ENCODE data around the gene TPRKB. TPM values are rescaled to one million over a fixed set of nuclear protein-coding genes. Genes with fewer than 3 reads are reported as not detected.
A peak's percentile ranks its signal among the peaks of the same experiment; 100 is the strongest.

Gene TPRKB
- total and polyA plus RNA-seq, 9 of the 15 experiments (the other 6 are each of a cell fraction or from before 2014, with no cell fraction given), result 55.6 to 250 (median 112) TPM

DNA sequence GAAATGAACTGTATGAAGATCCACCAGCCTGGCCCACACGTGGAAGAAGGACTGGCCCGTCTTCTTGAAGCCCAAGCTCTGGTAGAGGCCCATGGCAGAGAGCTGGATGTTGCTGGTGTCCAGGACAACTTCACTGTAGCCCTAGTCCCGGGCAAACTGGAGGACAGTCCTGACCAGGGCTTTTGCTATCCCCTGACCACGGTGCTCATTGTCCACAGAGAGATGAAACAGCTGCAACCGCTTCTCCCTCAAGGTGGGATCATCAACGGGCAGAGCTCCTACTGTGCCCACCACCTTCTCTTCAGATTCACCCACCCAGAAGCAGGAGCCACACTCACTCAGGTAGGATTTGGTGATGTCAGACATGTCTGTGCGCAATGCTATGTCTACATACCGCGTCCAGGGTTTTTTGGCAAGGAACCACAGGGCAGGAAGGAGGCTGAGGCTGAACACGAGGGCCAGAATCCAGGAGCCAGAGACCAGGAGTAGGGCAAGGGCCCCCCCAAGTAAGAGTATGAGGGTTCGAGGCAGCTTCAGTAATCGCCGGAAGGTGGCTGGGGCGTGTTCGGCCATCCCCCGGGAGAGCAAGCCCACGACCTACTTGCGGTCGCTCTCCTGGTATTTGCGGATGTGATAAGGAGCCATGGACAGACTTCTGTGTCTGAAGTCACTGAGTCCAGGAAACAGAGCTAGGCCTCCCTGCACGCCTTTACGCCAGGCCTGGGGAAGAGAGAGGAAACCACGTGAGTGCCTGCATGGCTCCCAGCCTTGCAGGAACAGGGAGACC, 36.3 kb downstream of the TPRKB start (continued):
- TF ChIP-seq CBX1 (IDR thresholded peaks at IDR 0.05; ENCODE audit: low read depth), result peak; percentile 44; the same call in 1 of the 2 replicates
- peak; percentile 20; the same call in 1 of the 2 replicates for TF ChIP-seq CBFA2T3 (IDR thresholded peaks at IDR 0.05)
- TF ChIP-seq GTF2E2 (tag; IDR thresholded peaks at IDR 0.05), result no peak
- peak; percentile 67; the same call in 1 of the 2 replicates for TF ChIP-seq SMAD4 (CRISPR knock-in tag; conservative IDR thresholded peaks at IDR 0.05)
- TF ChIP-seq RCOR1 (IDR thresholded peaks at IDR 0.05; ENCODE audit: borderline replicate concordance in 1 of 2, low read depth in 2 of 2, low read length in 2 of 2), result 0 out of 4 replicates have a peak, but pooled peaks of 1 of the 2 experiments have one; percentile 7
- TF ChIP-seq ARID1B (IDR thresholded peaks at IDR 0.05), result peak; percentile 47
- TF ChIP-seq, protein P1, sequence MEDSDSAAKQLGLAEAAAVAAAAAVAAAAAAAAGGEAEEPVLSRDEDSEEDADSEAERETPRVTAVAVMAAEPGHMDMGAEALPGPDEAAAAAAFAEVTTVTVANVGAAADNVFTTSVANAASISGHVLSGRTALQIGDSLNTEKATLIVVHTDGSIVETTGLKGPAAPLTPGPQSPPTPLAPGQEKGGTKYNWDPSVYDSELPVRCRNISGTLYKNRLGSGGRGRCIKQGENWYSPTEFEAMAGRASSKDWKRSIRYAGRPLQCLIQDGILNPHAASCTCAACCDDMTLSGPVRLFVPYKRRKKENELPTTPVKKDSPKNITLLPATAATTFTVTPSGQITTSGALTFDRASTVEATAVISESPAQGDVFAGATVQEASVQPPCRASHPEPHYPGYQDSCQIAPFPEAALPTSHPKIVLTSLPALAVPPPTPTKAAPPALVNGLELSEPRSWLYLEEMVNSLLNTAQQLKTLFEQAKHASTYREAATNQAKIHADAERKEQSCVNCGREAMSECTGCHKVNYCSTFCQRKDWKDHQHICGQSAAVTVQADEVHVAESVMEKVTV (CRISPR knock-in tag; IDR thresholded peaks at IDR 0.05), result no peak

DNA sequence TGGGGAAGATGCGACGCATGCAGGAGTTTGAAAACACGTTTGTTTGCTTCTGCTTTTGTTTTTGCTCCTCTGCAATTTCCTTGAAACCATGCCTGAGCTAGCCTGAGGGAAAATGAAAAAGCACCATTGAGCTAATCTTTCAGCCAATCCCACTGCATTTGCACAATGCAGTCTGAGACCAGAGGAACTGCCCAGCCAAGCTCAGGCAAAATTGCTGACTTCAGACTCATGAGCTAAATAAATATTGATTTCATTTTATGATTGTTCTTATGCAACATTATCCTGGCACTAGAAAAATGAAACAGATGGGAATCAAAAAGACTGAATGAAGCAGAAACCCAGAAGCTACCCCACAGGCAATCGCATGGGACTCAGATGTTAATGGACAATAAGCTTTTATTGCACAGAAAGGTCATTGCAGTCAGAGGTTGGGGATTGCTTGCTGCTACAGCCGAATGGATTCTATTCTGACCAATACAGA, 37.0 kb downstream of the TPRKB start:
- Histone ChIP-seq H4K20me1 (replicated peaks; ENCODE audit: control insufficient read depth, insufficient read depth, low read length) (no peaks in the 10 kb centered on the region), H3K4me1 (replicated peaks in 1 of 2; ENCODE audit: control insufficient read depth in 2 of 2, insufficient read depth in 2 of 2, low read length in 2 of 2) (peaks cover 8 to 14% of the 10 kb centered on the region in 2 experiments; a peak in 4 of 5 replicates), H2AFZ (ENCODE audit: low read depth, low read length) (no peak overlapping the region; the same call in 1 of the 2 replicates), H3K4me2 (ENCODE audit: insufficient read depth, low read length) (no peak overlapping the region), H3K27ac (ENCODE audit: extremely low read depth, low read depth, low read length) (no peak overlapping the region), H3K9ac (ENCODE audit: insufficient read depth in 1 of 2, low read depth in 2 of 2, low read length in 2 of 2) (no peak overlapping the region), H3K36me3 (ENCODE audit: control insufficient read depth, insufficient read depth, low read length) (no peaks in the 10 kb centered on the region), H3K9me1 (ENCODE audit: control insufficient read depth, insufficient read depth, low read length) (no peaks in the 10 kb centered on the region), H3K4me3 (no peak overlapping the region), H3K9me3 (replicated peaks; ENCODE audit: control insufficient read depth, insufficient read depth, low read depth, low read length) (no peaks in the 10 kb centered on the region), H3K27me3 (ENCODE audit: control insufficient read depth in 2 of 2, insufficient read depth in 2 of 2, low read length in 2 of 2) (no peaks in the 10 kb centered on the region), H3K79me2 (ENCODE audit: control insufficient read depth, insufficient read depth, low read length) (no peaks in the 10 kb centered on the region)
- DNase-seq (ENCODE audit: extremely low read depth in 1 of 4, low spot score in 3 of 4) (no peak), FAIRE-seq (no peak), ATAC-seq (no peak)
- in situ Hi-C loops (cut with MboI), result loop anchor here (5.0 kb wide), 1 partner anchor 58 kb away; the partner anchor contains the start of gene NAT8
- CTCF ChIA-PET (ENCODE audit: low intra/inter-chr PET ratio), result no interaction called here
- no TSS peak for BruUV-seq (replicated peaks)
- WGBS (ENCODE audit: insufficient coverage, low coverage, missing lambda C conversion rate), result 53% methylated on average over 5 of the region's 5 CpGs
- intact Hi-C loops (cut with micrococcal nuclease), result no loop called here
- POLR2A ChIA-PET, result interaction anchor here (1.1 to 1.2 kb wide), 3 partner anchors 10 to 15 kb away, joined by 3 read pairs; no protein-coding TSS in a partner anchor
- TF ChIP-seq XRCC5 (IDR thresholded peaks at IDR 0.05; ENCODE audit: low read depth, low read length) (no peak), SPI1 (IDR thresholded peaks at IDR 0.05; ENCODE audit: borderline replicate concordance, low read depth, low read length) (no peak), ELF4 (CRISPR knock-in tag; IDR thresholded peaks at IDR 0.05) (no peak)
- TF ChIP-seq, protein P2, sequence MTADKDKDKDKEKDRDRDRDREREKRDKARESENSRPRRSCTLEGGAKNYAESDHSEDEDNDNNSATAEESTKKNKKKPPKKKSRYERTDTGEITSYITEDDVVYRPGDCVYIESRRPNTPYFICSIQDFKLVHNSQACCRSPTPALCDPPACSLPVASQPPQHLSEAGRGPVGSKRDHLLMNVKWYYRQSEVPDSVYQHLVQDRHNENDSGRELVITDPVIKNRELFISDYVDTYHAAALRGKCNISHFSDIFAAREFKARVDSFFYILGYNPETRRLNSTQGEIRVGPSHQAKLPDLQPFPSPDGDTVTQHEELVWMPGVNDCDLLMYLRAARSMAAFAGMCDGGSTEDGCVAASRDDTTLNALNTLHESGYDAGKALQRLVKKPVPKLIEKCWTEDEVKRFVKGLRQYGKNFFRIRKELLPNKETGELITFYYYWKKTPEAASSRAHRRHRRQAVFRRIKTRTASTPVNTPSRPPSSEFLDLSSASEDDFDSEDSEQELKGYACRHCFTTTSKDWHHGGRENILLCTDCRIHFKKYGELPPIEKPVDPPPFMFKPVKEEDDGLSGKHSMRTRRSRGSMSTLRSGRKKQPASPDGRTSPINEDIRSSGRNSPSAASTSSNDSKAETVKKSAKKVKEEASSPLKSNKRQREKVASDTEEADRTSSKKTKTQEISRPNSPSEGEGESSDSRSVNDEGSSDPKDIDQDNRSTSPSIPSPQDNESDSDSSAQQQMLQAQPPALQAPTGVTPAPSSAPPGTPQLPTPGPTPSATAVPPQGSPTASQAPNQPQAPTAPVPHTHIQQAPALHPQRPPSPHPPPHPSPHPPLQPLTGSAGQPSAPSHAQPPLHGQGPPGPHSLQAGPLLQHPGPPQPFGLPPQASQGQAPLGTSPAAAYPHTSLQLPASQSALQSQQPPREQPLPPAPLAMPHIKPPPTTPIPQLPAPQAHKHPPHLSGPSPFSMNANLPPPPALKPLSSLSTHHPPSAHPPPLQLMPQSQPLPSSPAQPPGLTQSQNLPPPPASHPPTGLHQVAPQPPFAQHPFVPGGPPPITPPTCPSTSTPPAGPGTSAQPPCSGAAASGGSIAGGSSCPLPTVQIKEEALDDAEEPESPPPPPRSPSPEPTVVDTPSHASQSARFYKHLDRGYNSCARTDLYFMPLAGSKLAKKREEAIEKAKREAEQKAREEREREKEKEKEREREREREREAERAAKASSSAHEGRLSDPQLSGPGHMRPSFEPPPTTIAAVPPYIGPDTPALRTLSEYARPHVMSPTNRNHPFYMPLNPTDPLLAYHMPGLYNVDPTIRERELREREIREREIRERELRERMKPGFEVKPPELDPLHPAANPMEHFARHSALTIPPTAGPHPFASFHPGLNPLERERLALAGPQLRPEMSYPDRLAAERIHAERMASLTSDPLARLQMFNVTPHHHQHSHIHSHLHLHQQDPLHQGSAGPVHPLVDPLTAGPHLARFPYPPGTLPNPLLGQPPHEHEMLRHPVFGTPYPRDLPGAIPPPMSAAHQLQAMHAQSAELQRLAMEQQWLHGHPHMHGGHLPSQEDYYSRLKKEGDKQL (CRISPR knock-in tag; IDR thresholded peaks at IDR 0.05; ENCODE audit: borderline replicate concordance), result no peak

All from K562 (cell line).